Glutamatergic neuron (in vitro differentiated cells): ENCODE measurements around the gene CHPF. TPM values are rescaled to one million over a fixed set of nuclear protein-coding genes. Genes with fewer than 3 reads are reported as not detected.

Source experiments
- DNase-seq: peaks from one replicate; pipeline ENCODE4 v3.0.0; 2022
- H3K27ac Mint-ChIP-seq: one replicate; pipeline ENCODE4 v1.8.0; 2020; ENCODE audit warnings: mild to moderate bottlenecking, mixed read lengths, inconsistent platforms; ENCODE audit not compliant: unreplicated experiment
- H3K27me3 Mint-ChIP-seq: one replicate; pipeline ENCODE4 v1.8.0; 2020; ENCODE audit warnings: mild to moderate bottlenecking, moderate library complexity, mixed read lengths, inconsistent platforms; ENCODE audit not compliant: unreplicated experiment
- H3K36me3 Mint-ChIP-seq: one replicate; pipeline ENCODE4 v1.8.0; 2020; ENCODE audit warnings: mild to moderate bottlenecking, mixed read lengths, inconsistent platforms; ENCODE audit not compliant: unreplicated experiment
- H3K4me1 Mint-ChIP-seq: one replicate; pipeline ENCODE4 v1.8.0; 2020; ENCODE audit warnings: mild to moderate bottlenecking, low read depth, mixed read lengths, inconsistent platforms; ENCODE audit not compliant: unreplicated experiment
- H3K4me3 Mint-ChIP-seq: one replicate; pipeline ENCODE4 v1.8.0; 2020; ENCODE audit warnings: mild to moderate bottlenecking, mixed read lengths, inconsistent platforms; ENCODE audit not compliant: unreplicated experiment
- H3K9me3 Mint-ChIP-seq: one replicate; pipeline ENCODE4 v1.8.0; 2020; ENCODE audit warnings: mild to moderate bottlenecking, moderate library complexity, mixed read lengths, inconsistent platforms; ENCODE audit not compliant: unreplicated experiment
- CTCF ChIP-seq: fragments of 200-600 bp; sonication (generic); IDR thresholded peaks from one replicate; pipeline ENCODE4 v1.5.0; 2021; ENCODE audit not compliant: partially characterized antibody, unreplicated experiment
- total RNA-seq: library from RNA; stranded (reverse); fragmentation: NEBNext Ultra II Directional; extraction: Animal tissue kit (Norgen Biotek cat#: 25700); gene quantifications from one replicate; pipeline ENCODE4 v1.2.1, GENCODE V29; 2021; ENCODE audit not compliant: unreplicated experiment

CHPF gene
- total RNA-seq, 1 donor from 2014 or later = 31.1 TPM

DNA sequence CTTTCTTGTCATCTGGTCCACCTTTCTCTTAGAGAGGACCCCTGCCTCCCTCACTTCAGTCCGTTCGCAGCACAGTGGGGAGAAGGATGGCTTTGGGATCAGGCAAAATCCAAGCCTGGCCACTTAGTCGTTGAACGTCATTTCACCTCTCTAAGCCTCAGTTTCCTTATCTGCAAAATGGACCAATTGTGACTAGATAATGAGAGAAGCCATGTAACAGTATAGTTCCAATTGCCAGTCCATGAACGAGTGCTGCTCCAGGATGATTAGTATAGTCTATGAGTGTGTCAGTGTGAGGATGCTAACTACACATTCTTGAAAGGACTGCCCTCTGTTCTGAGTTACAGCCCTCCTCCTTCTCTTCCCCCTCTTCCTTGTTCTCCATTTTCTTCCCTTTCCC, 29.6 kb upstream of the CHPF start:
- TF ChIP-seq CTCF = no peak
- Mint-ChIP-seq H3K36me3 (no peaks in the 10 kb centered on the region), H3K27me3 (peaks cover 14% of the 10 kb centered on the region), H3K27ac (no peak overlapping the region), H3K4me1 (peaks cover 23% of the 10 kb centered on the region), H3K4me3 (no peak overlapping the region), H3K9me3 (peaks cover 16% of the 10 kb centered on the region)
- DNase-seq = no peak

DNA sequence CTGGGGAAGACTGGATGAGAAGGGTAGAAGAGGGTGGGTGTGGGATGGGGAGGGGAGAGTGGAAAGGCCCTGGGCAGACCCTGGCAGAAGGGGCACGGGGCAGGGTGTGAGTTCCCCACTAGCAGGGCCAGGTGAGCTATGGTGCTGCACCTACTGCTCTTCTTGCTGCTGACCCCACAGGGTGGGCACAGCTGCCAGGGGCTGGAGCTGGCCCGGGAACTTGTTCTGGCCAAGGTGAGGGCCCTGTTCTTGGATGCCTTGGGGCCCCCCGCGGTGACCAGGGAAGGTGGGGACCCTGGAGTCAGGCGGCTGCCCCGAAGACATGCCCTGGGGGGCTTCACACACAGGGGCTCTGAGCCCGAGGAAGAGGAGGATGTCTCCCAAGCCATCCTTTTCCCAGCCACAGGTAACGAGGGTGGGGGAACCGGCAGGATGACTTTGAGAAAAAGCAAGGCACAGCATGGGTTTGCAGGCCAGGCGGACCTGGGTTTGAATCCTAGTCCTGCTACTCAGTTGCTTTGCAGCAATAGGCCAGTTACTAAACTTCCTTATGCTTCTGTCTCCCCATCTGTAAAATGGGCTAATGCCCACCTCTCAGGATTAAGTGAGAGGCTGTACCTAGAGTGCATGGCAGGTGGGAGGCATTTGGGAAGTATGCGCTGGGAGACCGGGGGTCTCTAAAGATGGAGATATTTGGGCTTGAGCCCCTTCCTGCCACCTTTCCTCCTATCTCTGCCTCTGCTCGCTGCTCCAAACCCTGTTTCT, 28.8 kb upstream of the CHPF start, which contains the start of gene INHA:
Gene INHA (plus strand): TSS at position 74 of the 765 bp plus-strand sequence. CDS start 65 bp downstream, at position 139.
- peaks cover 22% of the 10 kb centered on the region for H3K4me1 Mint-ChIP-seq
- peaks cover 14% of the 10 kb centered on the region for H3K27me3 Mint-ChIP-seq
- DNase-seq = no peak
- peak within 1 kb of the TSS; percentile 69 for H3K27ac Mint-ChIP-seq
- TF ChIP-seq CTCF = no peak
- no peaks in the 10 kb centered on the region for H3K36me3 Mint-ChIP-seq
- H3K4me3 Mint-ChIP-seq = peak within 1 kb of the TSS; percentile 72
- peaks cover 16% of the 10 kb centered on the region for H3K9me3 Mint-ChIP-seq

GRCh38 chr2:219571311-219572236, 28.0 kb upstream of the CHPF start, which contains the start of gene OBSL1:
Gene OBSL1 (minus strand): TSS chr2:219571539. CDS start chr2:219571232, 307 bp downstream.
- Mint-ChIP-seq H3K4me1 (peaks cover 15% of the 10 kb centered on the region), H3K27ac (peak within 1 kb of the TSS; percentile 69), H3K36me3 (no peaks in the 10 kb centered on the region), H3K4me3 (peak within 1 kb of the TSS; percentile 72), H3K27me3 (peaks cover 13% of the 10 kb centered on the region), H3K9me3 (peaks cover 13% of the 10 kb centered on the region)
- no peak for TF ChIP-seq CTCF
- DNase-seq = peak; percentile 80

- no peak overlapping the region for H3K4me3 Mint-ChIP-seq
- no peak overlapping the region for H3K27ac Mint-ChIP-seq
- TF ChIP-seq CTCF = no peak
- peaks cover 11% of the 10 kb centered on the region for H3K4me1 Mint-ChIP-seq
- peaks cover 8% of the 10 kb centered on the region for H3K27me3 Mint-ChIP-seq
- H3K36me3 Mint-ChIP-seq = no peaks in the 10 kb centered on the region
- H3K9me3 Mint-ChIP-seq = peaks cover 13% of the 10 kb centered on the region
- DNase-seq = peak; percentile 60
Observed at GRCh38 chr2:219570924-219571310, 27.3 kb upstream of the CHPF start.
